K562 (cell line): ENCODE results near the gene BTBD2. TPM values are rescaled to one million over a fixed set of nuclear protein-coding genes. Genes with fewer than 3 reads are reported as not detected.

Experiments used
- CBFB ChIP-seq: sonication (generic); formaldehyde crosslinking; IDR thresholded peaks from 2 replicates; pipeline ENCODE4 v1.4.0; 2020; ENCODE audit warnings: mild to moderate bottlenecking, missing genetic modification reagents
- CEBPB ChIP-seq: fragments of 450-650 bp; IDR thresholded peaks from 2 replicates; pipeline ENCODE4 v1.6.1; 2016; ENCODE audit warnings: missing genetic modification characterization, missing compliant biosample characterization
- E2F5 ChIP-seq: sonication (generic); formaldehyde crosslinking; IDR thresholded peaks from 2 replicates; pipeline ENCODE4 v1.8.0; 2022; ENCODE audit warnings: mild to moderate bottlenecking, missing genetic modification reagents
- FOXJ3 ChIP-seq: sonication (generic); formaldehyde crosslinking; IDR thresholded peaks from 2 replicates; pipeline ENCODE4 v1.4.0; 2020; ENCODE audit warnings: mild to moderate bottlenecking, missing genetic modification reagents
- GATAD2A ChIP-seq: fragments of 450-650 bp; IDR thresholded peaks from 2 replicates; pipeline ENCODE4 v1.6.1; 2017
- HIVEP1 ChIP-seq: fragments of 250-450 bp; sonication (Bioruptor Pico); IDR thresholded peaks from 2 replicates; pipeline ENCODE4 v1.4.0; 2020; ENCODE audit warnings: mild to moderate bottlenecking
- IRF9 ChIP-seq: fragments of 450-650 bp; IDR thresholded peaks from 2 replicates; pipeline ENCODE4 v1.6.1; 2016; ENCODE audit warnings: missing biosample characterization, missing genetic modification characterization
- KAT7 ChIP-seq: sonication (generic); formaldehyde crosslinking; IDR thresholded peaks from 2 replicates; pipeline ENCODE4 v1.8.0; 2022; ENCODE audit warnings: missing genetic modification reagents, mild to moderate bottlenecking, borderline replicate concordance
- MAZ ChIP-seq, 2 experiments: fragments of 450-650 bp in 1 of 2; sonication (generic) in 1 of 2; formaldehyde crosslinking; IDR thresholded peaks in 1 of 2; conservative IDR thresholded peaks in 1 of 2; 2 replicates each; pipeline versions ENCODE4 v1.4.0 to v1.5.0; 2020; ENCODE audit warnings: mild to moderate bottlenecking in 1 of 2, missing genetic modification reagents in 1 of 2
- NCOR1 ChIP-seq: fragments of 450-650 bp; IDR thresholded peaks from 2 replicates; pipeline ENCODE4 v1.6.1; 2016; ENCODE audit warnings: mild to moderate bottlenecking, moderate library complexity
- NRF1 ChIP-seq, 2 experiments: fragments of 450-650 bp; IDR thresholded peaks in 1 of 2; conservative IDR thresholded peaks in 1 of 2; 2 replicates each; pipeline ENCODE4 v1.6.1; 2014; ENCODE audit warnings: mild to moderate bottlenecking in 2 of 2
- PHF21A ChIP-seq: fragments of 450-650 bp; IDR thresholded peaks from 2 replicates; pipeline ENCODE4 v1.6.1; 2017; ENCODE audit warnings: low read depth, borderline replicate concordance
- RBFOX2 ChIP-seq: fragments of 200-400 bp; formaldehyde crosslinking; IDR thresholded peaks from 2 replicates; pipeline ENCODE4 v1.6.1; 2017; ENCODE audit warnings: low read depth, mild to moderate bottlenecking, low read length, moderate library complexity
- SP1 ChIP-seq: sonication (generic); formaldehyde crosslinking; IDR thresholded peaks from 2 replicates; pipeline ENCODE4 v1.8.1; 2022; ENCODE audit warnings: mild to moderate bottlenecking, missing genetic modification reagents
- TAF1 ChIP-seq: IDR thresholded peaks from 2 replicates; pipeline ENCODE4 v1.6.1; 2011; ENCODE audit warnings: mild to moderate bottlenecking, low read length, moderate library complexity; ENCODE audit not compliant: insufficient read depth, control insufficient read depth, severe bottlenecking; ENCODE audit errors: extremely low read depth
- TFAP4 ChIP-seq: sonication (generic); formaldehyde crosslinking; IDR thresholded peaks from 2 replicates; pipeline ENCODE4 v1.8.0; 2022; ENCODE audit warnings: missing genetic modification reagents, mild to moderate bottlenecking, moderate library complexity, borderline replicate concordance
- U2AF1 ChIP-seq: fragments of 200-400 bp; formaldehyde crosslinking; optimal IDR thresholded peaks from 2 replicates; pipeline ENCODE3; 2017; ENCODE audit warnings: mild to moderate bottlenecking, low read depth, low read length, moderate library complexity
- ZBTB7A ChIP-seq: IDR thresholded peaks from 2 replicates; pipeline ENCODE4 v1.6.1; 2011; ENCODE audit warnings: low read depth, mild to moderate bottlenecking, low read length, moderate library complexity, borderline replicate concordance; ENCODE audit not compliant: control insufficient read depth
- ZNF253 ChIP-seq: fragments of 250-450 bp; sonication (Bioruptor Pico); conservative IDR thresholded peaks from 2 replicates; pipeline ENCODE4 v1.6.1; 2021; ENCODE audit warnings: mild to moderate bottlenecking
- ZNF518B ChIP-seq: fragments of 250-450 bp; sonication (Bioruptor Pico); IDR thresholded peaks from 2 replicates; pipeline ENCODE4 v1.5.0; 2021; ENCODE audit warnings: mild to moderate bottlenecking, moderate library complexity
- ZNF707 ChIP-seq: fragments of 250-450 bp; sonication (Bioruptor Pico); conservative IDR thresholded peaks from 2 replicates; pipeline ENCODE4 v1.8.0; 2022; ENCODE audit warnings: inconsistent platforms, mild to moderate bottlenecking, moderate library complexity
- ZSCAN29 ChIP-seq: fragments of 450-650 bp; IDR thresholded peaks from 2 replicates; pipeline ENCODE4 v1.6.1; 2017
- polyA plus RNA-seq, 8 experiments: library from polyadenylated mRNA; depleted of rRNA in 4 of 8; stranded (reverse) in 5 of 8; unstranded in 3 of 8; fragments of >200 nt; fragmentation: Nextera tagmentation in 2 of 8; fragmentation: Illumina TruSeq in 1 of 8; extraction: Ambion mirVana in 2 of 8; extraction: Trizol in 1 of 8; gene quantifications; 2 replicates each; pipeline versions ENCODE4 v1.2.1 to v1.2.3, GENCODE V29; 2011 to 2014; ENCODE audit warnings: inconsistent platforms in 1 of 8, missing spikeins in 1 of 8
- total RNA-seq, 7 experiments: library from RNA; depleted of rRNA in 6 of 7; stranded (reverse); fragments of >200 nt in 6 of 7; fragmentation: Illumina TruSeq in 2 of 7; extraction: Trizol in 2 of 7; gene quantifications; 2 replicates each; pipeline versions ENCODE4 v1.2.1 to v1.2.3, GENCODE V29; 2011 to 2021; ENCODE audit warnings: low replicate concordance in 1 of 7

Gene BTBD2
- total and polyA plus RNA-seq, 9 of the 15 experiments (the other 6 are each of a cell fraction or from before 2014, with no cell fraction given): 0.10 to 15.6 (median 6.9) TPM

GRCh38 chr19:2034729-2035589 is 19.4 kb upstream of the BTBD2 start (continued):
- peak in 1 of 2 experiments; percentile 76; a peak in 2 of 4 replicates for TF ChIP-seq MAZ (CRISPR knock-in tag; conservative IDR thresholded peaks at IDR 0.05 in 1 of 2, IDR thresholded peaks at IDR 0.05 in 1 of 2)
- TF ChIP-seq ZNF253 (CRISPR knock-in tag): no peak
- peak in 1 of 2 experiments; percentile 40; a peak in 3 of 4 replicates for TF ChIP-seq NRF1 (conservative IDR thresholded peaks at IDR 0.05 in 1 of 2, IDR thresholded peaks at IDR 0.05 in 1 of 2)
- TF ChIP-seq ZNF518B: no peak
- TF ChIP-seq KAT7 (CRISPR knock-in tag): peak; percentile 47; the same call in 1 of the 2 replicates
- peak; percentile 57; the same call in 1 of the 2 replicates for TF ChIP-seq ZSCAN29
- no peak for TF ChIP-seq PHF21A
- no peak for TF ChIP-seq E2F5 (CRISPR knock-in tag)
- no peak for TF ChIP-seq HIVEP1 (CRISPR knock-in tag)
- TF ChIP-seq CEBPB (tag): no peak
- peak; percentile 18; the same call in 1 of the 2 replicates for TF ChIP-seq TFAP4 (CRISPR knock-in tag)
- TF ChIP-seq ZNF707: no peak
- TF ChIP-seq FOXJ3 (CRISPR knock-in tag): no peak
- no peak for TF ChIP-seq IRF9 (tag)
- no peak for TF ChIP-seq U2AF1
- no peak for TF ChIP-seq CBFB (CRISPR knock-in tag)
- TF ChIP-seq ZBTB7A: peak; percentile 82
- no peak for TF ChIP-seq GATAD2A
- TF ChIP-seq TAF1: no peak
- peak; percentile 76; the same call in 1 of the 2 replicates for TF ChIP-seq SP1 (CRISPR knock-in tag)
- TF ChIP-seq NCOR1: no peak
- peak; percentile 64; the same call in 1 of the 2 replicates for TF ChIP-seq RBFOX2
